K562 (cell line): ENCODE data around the gene PPP1R14C. TPM values are rescaled to one million over a fixed set of nuclear protein-coding genes. Genes with fewer than 3 reads are reported as not detected.

Experiments
- ATF1 ChIP-seq, 2 experiments: fragments of 450-650 bp in 1 of 2; IDR thresholded peaks; 2 replicates each; pipeline ENCODE4 v1.6.1; 2016; ENCODE audit warnings: missing compliant biosample characterization in 1 of 2, missing genetic modification characterization in 1 of 2
- CBX3 ChIP-seq, 2 experiments: IDR thresholded peaks; 1 replicate in 1 of 2; 2 replicates in 1 of 2; pipeline ENCODE4 v1.6.1; 2012; ENCODE audit warnings: inconsistent platforms in 2 of 2, low read length in 2 of 2, borderline replicate concordance in 1 of 2, control low read depth in 1 of 2
- DACH1 ChIP-seq: fragments of 450-650 bp; IDR thresholded peaks from 2 replicates; pipeline ENCODE4 v1.6.1; 2018; ENCODE audit not compliant: partially characterized antibody
- RBM22 ChIP-seq: fragments of 200-400 bp; formaldehyde crosslinking; IDR thresholded peaks from 2 replicates; pipeline ENCODE4 v1.6.1; 2018; ENCODE audit warnings: low read length, low read depth; ENCODE audit not compliant: poor library complexity, severe bottlenecking
- TAF1 ChIP-seq: IDR thresholded peaks from 2 replicates; pipeline ENCODE4 v1.6.1; 2011; ENCODE audit warnings: mild to moderate bottlenecking, low read length, moderate library complexity; ENCODE audit not compliant: insufficient read depth, control insufficient read depth, severe bottlenecking; ENCODE audit errors: extremely low read depth
- TOE1 ChIP-seq, 2 experiments: fragments of 450-650 bp in 1 of 2; sonication (generic) in 1 of 2; formaldehyde crosslinking in 1 of 2; IDR thresholded peaks; 2 replicates each; pipeline versions ENCODE4 v1.7.1 to v1.8.0; 2016 to 2022; ENCODE audit warnings: borderline replicate concordance in 2 of 2, mild to moderate bottlenecking in 2 of 2, antibody characterized with exemption in 1 of 2, inconsistent platforms in 1 of 2, low read depth in 1 of 2, missing genetic modification reagents in 1 of 2, moderate library complexity in 1 of 2
- ZNF134 ChIP-seq: fragments of 250-450 bp; sonication (Bioruptor Pico); conservative IDR thresholded peaks from 2 replicates; pipeline ENCODE4 v1.4.0; 2020
- ZNF263 ChIP-seq: sonication (generic); formaldehyde crosslinking; IDR thresholded peaks from 2 replicates; pipeline ENCODE4 v1.8.0; 2022; ENCODE audit warnings: mild to moderate bottlenecking, missing genetic modification reagents, borderline replicate concordance
- ZNF766 ChIP-seq: fragments of 200-800 bp; sonication (Bioruptor generic); conservative IDR thresholded peaks from 2 replicates; pipeline ENCODE4 v1.6.1; 2016; ENCODE audit warnings: missing genetic modification characterization, missing compliant biosample characterization
- ZNF785 ChIP-seq: fragments of 250-450 bp; sonication (Bioruptor Pico); IDR thresholded peaks from 2 replicates; pipeline ENCODE4 v1.4.0; 2020; ENCODE audit warnings: mild to moderate bottlenecking
- polyA plus RNA-seq, 8 experiments: library from polyadenylated mRNA; depleted of rRNA in 4 of 8; stranded (reverse) in 5 of 8; unstranded in 3 of 8; fragments of >200 nt; fragmentation: Nextera tagmentation in 2 of 8; fragmentation: Illumina TruSeq in 1 of 8; extraction: Ambion mirVana in 2 of 8; extraction: Trizol in 1 of 8; gene quantifications; 2 replicates each; pipeline versions ENCODE4 v1.2.1 to v1.2.3, GENCODE V29; 2011 to 2014; ENCODE audit warnings: inconsistent platforms in 1 of 8, missing spikeins in 1 of 8
- total RNA-seq, 7 experiments: library from RNA; depleted of rRNA in 6 of 7; stranded (reverse); fragments of >200 nt in 6 of 7; fragmentation: Illumina TruSeq in 2 of 7; extraction: Trizol in 2 of 7; gene quantifications; 2 replicates each; pipeline versions ENCODE4 v1.2.1 to v1.2.3, GENCODE V29; 2011 to 2021; ENCODE audit warnings: low replicate concordance in 1 of 7
- TF ChIP-seq, protein P1 (sequence below), 2 experiments: IDR thresholded peaks in 1 of 2; conservative IDR thresholded peaks in 1 of 2; 2 replicates each; pipeline ENCODE4 v1.6.1; 2016; ENCODE audit warnings: low read depth in 2 of 2, mild to moderate bottlenecking in 1 of 2, missing compliant biosample characterization in 1 of 2, missing genetic modification characterization in 1 of 2, moderate library complexity in 1 of 2
- TF ChIP-seq, protein P2 (sequence below): fragments of 250-450 bp; sonication (Bioruptor Pico); IDR thresholded peaks from 2 replicates; pipeline ENCODE4 v1.5.0; 2020; ENCODE audit warnings: mild to moderate bottlenecking
- TF ChIP-seq, protein P3 (sequence below): sonication (generic); IDR thresholded peaks from 2 replicates; pipeline ENCODE4 v1.6.1; 2016

The PPP1R14C gene
- total and polyA plus RNA-seq, 9 of the 15 experiments (the other 6 are each of a cell fraction or from before 2014, with no cell fraction given): 4.5 to 16.6 (median 11.9) TPM

GRCh38 chr6:150269130-150269856, 126.4 kb downstream of the PPP1R14C start (continued):
- TF ChIP-seq, protein P1, sequence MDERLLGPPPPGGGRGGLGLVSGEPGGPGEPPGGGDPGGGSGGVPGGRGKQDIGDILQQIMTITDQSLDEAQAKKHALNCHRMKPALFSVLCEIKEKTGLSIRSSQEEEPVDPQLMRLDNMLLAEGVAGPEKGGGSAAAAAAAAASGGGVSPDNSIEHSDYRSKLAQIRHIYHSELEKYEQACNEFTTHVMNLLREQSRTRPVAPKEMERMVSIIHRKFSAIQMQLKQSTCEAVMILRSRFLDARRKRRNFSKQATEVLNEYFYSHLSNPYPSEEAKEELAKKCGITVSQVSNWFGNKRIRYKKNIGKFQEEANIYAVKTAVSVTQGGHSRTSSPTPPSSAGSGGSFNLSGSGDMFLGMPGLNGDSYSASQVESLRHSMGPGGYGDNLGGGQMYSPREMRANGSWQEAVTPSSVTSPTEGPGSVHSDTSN (CRISPR knock-in tag; IDR thresholded peaks at IDR 0.05; ENCODE audit: low read depth): no peak
- TF ChIP-seq, protein P1 (tag; conservative IDR thresholded peaks at IDR 0.05; ENCODE audit: low read depth): no peak
- no peak for TF ChIP-seq ZNF766 (CRISPR knock-in tag)
- TF ChIP-seq CBX3 (IDR thresholded peaks at IDR 0.05; ENCODE audit: borderline replicate concordance in 1 of 2, low read length in 2 of 2): peak in 1 of 2 experiments; percentile 48; a peak in 1 of 3 replicates
- TF ChIP-seq ZNF263: 0 out of 2 replicates have a peak, but pooled peaks have one; percentile 7
- no peak for TF ChIP-seq ATF1 (CRISPR knock-in tag; IDR thresholded peaks at IDR 0.05)
- TF ChIP-seq ATF1 (tag; IDR thresholded peaks at IDR 0.05): no peak
- TF ChIP-seq, protein P2, sequence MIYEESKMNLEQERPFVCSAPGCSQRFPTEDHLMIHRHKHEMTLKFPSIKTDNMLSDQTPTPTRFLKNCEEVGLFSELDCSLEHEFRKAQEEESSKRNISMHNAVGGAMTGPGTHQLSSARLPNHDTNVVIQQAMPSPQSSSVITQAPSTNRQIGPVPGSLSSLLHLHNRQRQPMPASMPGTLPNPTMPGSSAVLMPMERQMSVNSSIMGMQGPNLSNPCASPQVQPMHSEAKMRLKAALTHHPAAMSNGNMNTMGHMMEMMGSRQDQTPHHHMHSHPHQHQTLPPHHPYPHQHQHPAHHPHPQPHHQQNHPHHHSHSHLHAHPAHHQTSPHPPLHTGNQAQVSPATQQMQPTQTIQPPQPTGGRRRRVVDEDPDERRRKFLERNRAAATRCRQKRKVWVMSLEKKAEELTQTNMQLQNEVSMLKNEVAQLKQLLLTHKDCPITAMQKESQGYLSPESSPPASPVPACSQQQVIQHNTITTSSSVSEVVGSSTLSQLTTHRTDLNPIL (CRISPR knock-in tag): no peak
- TF ChIP-seq TAF1: peak; percentile 19
- TF ChIP-seq DACH1: no peak
- TF ChIP-seq ZNF785 (CRISPR knock-in tag): no peak
- 0 out of 2 replicates have a peak, but pooled peaks have one; percentile 7 for TF ChIP-seq TOE1 (IDR thresholded peaks at IDR 0.05; ENCODE audit: borderline replicate concordance)
- TF ChIP-seq TOE1 (CRISPR knock-in tag; IDR thresholded peaks at IDR 0.05; ENCODE audit: borderline replicate concordance, low read depth): no peak
- TF ChIP-seq, protein P3, sequence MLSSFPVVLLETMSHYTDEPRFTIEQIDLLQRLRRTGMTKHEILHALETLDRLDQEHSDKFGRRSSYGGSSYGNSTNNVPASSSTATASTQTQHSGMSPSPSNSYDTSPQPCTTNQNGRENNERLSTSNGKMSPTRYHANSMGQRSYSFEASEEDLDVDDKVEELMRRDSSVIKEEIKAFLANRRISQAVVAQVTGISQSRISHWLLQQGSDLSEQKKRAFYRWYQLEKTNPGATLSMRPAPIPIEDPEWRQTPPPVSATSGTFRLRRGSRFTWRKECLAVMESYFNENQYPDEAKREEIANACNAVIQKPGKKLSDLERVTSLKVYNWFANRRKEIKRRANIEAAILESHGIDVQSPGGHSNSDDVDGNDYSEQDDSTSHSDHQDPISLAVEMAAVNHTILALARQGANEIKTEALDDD: no peak
- peak; percentile 95 for TF ChIP-seq ZNF134
- TF ChIP-seq RBM22: no peak
